Left forelimb (tissue), 1 donor: ENCODE measurements around the gene NUAK1.

Source experiments
- DNase-seq: peaks from one replicate; pipeline ENCODE4 v3.0.0-alpha.2; 2018; ENCODE audit warnings: low spot score

The NUAK1 gene

DNA sequence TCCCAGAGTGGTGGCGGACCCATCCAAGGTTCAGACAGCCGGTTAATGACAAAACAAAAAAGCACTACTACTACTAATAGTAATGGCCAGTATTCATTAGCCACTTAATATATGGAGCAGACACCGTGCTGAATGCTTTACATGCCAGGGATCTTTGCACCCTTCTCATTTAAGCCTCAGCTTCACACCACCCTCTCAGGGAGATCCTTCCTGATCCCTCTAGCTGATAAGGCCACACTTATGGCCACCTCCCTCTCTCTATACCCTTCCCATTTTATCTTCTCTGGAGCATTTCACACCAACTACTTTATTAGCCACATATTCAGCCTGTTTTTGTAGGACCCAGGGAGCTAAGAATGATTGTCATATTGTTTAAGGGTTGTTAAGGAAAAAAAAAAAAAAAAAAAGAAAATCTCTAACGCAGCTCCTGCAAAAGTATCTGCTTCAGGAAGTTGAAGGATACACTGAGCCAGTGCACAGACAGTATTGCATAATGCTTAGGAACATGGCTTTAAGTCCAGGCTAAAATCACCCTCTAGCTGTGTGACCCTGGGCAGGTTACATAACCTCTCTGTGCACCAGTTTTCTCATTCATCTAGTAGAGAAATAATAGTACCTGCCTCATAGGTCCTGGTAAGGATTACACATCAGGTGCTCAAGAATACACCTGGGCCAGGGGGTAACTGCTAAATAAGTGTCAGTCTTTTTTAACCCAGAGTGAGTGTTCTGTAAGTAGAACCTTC lies 29.4 kb downstream of the NUAK1 start:
- no peak for DNase-seq

DNA sequence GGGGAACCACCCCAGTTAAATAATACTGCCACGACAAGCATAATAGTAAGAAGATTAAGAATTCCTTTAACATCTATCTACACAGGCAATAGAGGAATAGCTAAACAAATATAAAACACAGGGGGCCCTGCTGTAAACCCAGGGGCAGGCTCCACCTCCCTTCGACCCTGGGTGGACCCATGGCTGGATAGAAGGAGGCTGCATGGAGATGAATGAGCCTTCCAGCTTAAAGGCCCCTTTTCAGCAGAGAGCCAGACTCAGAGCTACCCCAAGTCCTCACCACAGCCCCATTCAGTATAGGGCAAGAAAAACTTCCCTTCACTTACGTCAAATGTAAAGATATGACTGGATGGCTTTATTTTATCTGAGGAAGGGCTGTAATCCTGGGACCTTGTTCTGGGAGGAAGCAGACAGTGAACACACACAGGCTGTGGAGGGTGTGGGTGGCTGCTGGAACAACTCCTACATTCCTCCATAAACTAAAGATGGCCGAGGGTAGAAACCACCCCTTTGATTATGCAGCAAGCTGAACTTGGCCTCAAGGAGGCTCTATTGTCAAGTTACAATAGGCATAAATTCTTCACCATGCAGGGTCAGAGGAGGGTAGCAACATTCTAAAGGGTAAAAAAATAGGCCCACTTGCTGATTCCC lies 30.4 kb downstream of the NUAK1 start:
- no peak for DNase-seq

DNA sequence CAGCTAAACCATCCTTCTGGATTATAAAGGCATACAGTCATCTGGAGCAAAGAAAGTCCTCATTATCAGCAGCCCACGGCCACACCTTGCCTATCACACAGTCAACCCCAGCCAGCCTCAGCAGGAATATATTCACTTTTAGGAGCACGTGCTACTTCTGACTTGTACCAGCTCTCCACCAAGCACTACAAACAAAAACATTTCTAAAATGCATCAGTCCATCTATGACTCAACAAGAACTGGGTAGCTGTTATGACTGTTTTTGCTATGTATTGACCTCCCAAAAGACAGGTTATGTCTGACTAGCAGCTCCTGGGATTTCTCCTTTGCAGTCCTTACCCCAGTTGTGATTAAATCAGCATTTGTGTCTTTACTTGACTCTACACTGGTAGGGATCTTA lies 31.2 kb downstream of the NUAK1 start:
- DNase-seq, result no peak

DNA sequence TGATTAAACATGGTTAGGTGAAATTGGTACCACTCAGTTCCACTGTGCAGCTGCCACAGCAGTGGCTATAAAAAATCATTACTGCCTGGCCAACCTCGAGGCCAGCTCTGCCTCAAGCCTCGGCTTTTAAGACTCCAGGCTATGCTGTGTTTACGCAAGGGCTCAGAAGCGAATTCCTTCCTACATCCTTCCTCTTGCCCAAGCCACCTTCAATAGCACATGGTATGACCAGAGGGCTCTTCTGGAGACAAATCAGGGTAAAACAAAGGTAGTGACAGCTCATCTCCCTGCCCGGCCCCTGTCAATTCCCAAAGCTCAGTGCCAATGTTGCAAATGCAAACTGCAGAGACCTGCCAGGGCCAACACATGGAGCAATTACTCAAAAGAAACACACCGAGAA lies 31.9 kb downstream of the NUAK1 start:
- DNase-seq, result no peak

DNA sequence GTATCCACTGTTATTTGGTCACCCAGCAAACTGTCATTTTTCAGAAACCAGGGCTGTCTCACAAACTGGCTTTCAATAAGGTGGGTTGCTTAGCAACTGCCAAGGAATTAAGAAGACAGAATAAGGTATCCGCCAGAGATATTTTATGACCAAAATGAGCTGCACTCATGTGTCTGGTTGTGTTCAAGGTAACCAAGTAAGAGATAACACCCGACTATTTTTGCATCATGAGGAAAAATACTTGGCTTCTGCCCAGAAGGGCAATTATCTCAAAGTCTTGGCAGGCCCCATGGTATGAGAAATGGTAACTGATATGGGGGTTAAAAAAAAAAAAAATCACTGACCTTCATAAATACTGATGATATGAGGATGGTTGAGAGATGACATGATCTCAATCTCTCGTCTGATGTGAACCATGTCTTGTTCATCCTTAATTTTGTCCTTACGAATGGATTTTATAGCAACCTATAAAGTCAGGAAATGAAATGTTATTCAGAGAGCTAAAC lies 32.6 kb downstream of the NUAK1 start:
- DNase-seq, result no peak

DNA sequence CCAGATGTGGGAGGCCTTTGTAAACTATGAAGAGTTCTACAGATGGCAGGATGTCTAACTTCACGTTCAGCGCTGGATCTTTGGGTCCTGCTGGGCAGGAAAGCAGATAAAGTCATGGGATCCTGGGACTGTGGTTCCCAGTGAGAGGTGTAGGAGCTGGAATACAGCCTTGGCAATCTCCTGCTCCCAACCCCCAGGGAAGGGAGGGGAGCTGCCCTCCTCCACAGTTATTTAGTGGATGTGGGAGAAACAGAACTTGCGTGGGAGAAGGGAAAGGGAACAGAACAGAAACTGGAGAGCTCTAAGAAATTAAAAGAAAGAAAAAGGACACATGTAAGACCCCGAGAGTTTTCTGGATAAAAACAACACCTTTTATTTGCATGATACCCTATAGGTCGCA lies 37.0 kb downstream of the NUAK1 start:
- DNase-seq, result no peak

DNA sequence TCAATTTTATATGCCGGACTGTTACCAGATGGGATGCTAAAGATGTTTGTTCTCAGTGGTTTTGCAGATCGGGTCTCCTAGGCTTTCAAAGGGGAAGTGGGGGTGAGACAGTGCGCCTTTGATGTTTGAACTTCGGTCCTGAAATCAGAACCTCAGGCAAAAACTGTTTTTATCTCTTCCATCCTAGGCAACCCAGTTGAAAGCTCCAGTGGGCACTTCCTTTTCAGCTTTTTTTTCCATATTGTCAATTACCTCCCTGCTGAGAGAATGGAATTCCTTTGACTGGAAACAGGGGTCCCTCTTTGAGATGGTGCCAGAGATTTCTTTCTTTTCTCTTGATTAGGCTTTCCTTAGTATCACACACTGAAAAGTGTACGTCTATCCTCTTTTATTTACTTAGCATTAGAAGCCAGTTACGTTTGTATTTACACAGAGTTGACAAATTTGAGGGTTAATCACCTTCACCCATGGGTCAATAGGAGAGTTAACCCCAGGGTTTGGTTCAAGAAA lies 40.0 kb downstream of the NUAK1 start:
- DNase-seq, result no peak

DNA sequence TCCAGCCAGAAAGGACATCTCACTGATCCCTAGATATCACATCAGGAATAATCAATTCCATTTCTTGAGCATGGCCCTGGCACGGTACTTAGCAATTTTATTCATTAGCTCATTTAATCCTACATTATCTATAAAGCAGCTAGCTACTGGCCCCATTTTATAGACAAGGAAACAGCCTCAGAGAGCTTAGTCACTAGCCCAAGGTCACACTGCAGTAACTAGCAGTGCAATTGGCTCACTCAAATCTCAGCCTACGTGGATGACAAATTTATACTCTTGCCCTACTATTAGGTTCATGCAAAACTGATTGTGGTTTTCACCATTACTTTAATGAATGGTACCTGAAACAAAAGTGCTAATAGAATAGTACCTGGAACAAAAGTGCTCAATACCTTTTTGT lies 41.7 kb downstream of the NUAK1 start:
- no peak for DNase-seq

DNA sequence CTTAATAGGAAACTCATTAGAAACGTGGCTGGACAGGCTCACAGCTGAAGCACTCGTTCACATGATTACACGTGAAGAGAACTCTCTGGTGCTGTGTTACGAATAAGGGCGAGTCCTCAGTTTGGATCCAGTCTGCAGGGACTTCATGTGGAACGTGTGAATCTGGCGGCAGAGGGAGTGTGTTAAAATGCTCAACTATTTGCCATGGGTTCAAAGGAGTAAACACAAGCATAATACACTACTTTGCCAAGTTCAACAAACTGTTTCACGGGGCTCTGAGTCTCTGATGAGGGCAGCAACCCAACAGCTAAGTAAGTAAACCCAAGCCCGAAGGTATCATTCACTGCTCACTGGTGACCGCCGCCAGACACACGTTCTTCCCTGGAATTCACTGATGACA lies 42.4 kb downstream of the NUAK1 start:
- DNase-seq, result no peak

DNA sequence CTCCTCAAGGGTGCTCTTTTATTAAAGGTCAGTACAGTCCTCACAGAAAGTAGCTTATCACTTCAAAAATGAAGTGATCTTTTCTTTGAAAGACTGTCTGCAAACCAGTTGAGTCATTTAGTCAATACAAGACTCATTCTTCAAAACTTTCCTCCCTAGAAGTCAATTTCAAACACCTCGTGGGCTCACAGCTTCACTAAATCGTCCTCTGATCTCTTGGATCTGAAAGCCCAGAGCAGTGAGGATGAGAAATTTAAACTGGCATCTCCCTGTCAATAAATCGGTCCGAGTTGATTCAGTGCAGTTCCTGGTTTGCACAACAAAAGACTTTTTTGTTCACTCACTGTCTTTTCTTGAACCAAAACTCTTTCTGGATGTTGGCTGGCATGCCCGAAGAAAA lies 44.5 kb downstream of the NUAK1 start:
- no peak for DNase-seq

DNA sequence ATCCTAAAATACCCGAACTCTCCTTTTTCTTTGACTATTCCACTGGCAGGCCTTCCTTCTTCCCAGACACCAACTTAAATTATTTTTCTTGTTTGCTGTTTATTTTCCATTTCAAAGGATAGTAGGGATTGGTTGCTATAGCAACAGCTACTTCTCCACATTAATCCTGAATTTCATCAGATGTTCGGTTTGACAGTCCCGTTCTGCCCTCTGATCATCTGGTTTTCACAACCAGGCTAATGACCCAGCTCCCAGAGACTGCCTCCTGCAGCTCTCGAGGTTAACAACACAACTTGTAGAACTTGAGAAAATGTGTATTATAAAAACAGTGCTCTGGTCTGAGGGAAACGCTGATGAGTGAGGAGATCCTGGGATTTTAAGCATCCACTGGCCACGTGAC lies 45.5 kb downstream of the NUAK1 start:
- no peak for DNase-seq

DNA sequence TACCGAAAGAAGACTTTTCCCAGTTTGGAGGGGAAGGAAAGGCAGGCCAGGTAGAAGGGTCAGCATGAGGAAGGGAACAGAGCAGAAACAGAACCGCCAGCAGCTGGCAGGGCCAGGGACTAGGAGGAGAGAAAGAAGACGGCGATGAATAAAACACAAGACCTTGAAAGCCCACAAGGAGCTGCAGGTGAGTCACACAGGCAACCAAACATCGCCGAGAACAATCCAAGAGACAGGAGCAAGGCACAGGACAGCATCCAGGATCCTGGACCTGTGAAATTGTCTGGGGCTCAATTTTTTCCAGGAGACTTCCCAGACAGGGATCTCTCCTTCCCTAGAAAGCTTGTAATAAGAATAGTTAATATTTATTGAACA lies 47.3 kb downstream of the NUAK1 start:
- DNase-seq, result no peak

DNA sequence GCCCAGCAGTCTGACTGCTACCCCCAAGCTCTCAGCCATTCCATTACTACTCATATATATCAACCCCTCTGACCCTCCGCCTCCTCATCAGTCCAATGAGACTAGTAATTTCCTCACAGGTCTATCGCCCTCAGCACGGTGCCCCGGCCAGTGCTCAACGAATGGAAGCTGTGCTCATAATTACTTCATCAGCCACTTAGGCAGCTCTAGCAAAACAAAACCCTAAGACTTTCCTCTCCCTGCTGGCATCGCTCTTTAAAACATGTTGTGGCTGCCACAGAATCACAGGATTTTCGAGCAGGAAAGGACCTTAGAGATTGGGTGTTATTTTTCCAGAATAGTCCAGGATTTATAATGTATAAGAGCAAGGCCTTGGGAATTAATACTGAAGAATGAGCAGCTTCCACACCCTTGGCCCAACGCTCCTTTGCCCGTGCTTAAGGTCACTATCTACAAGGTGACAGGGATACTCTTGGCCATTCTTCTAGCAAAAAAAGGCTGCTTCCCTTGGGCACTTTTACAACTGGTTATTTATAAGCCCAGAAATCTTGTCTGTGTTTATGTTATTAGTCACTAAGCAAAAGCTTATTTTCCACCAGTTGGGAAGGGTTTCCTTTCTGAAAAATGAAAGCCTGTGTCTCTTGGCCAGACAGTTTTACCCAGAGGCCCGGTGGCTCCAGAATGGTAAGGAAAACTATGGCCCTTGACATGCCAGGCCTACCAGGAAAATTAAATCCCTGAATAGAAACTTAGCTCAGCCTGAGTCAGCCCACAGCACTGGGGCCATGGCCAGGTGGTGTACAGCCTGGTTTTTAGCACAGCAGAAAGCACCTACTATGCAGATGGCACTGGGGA lies 47.9 kb downstream of the NUAK1 start:
- DNase-seq, result no peak

DNA sequence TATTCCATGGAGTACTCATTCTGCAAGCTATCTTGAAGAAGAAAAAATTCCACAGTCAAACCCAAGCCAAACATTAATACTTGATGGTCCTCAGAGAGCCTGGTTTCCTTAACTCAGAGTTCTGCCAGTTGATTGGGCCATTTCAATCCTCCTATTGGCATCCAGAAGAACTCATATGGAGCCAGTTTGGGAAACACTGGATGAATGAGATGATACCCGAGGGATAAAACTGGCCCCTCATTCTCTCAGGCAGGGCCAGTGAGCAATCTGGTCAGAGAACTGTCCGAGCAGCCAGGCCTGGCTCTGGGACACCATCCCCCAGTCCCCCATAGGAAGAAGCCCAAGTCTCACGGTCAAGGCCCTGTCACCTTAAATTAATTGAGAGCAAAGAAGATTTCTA lies 48.8 kb downstream of the NUAK1 start:
- no peak for DNase-seq

DNA sequence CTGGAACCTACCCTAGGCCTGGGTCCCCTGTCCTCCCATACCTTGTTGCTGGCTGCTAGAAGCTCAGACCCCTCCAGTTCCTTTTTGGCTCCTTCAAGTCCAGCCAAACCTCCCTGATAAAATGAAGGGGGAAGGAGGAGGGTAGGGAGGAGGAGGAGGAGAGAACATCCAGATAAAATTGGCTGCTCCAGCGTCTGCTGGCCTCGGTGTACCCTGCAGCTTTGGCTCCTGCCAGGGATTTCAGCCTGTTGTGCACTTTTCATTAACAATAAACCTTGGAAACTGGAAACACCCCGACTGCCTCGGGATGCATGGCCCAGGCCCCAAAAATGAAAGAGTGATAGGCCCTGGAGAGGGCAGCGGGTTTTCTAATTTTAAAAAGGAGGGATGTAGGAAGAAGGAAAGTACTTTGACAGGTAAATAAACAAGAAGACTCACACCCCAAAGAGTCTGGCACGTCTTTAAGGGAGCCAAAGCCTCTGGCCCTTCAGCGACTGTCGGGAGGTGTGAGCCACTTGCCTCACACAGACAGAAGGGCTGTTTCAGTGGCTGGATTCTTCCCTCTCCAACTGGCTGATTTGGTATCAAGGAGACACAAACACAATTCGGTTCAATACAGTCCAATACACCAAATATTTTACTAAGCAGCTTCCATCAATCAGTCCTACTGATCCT lies 49.8 kb downstream of the NUAK1 start:
- DNase-seq, result no peak

DNA sequence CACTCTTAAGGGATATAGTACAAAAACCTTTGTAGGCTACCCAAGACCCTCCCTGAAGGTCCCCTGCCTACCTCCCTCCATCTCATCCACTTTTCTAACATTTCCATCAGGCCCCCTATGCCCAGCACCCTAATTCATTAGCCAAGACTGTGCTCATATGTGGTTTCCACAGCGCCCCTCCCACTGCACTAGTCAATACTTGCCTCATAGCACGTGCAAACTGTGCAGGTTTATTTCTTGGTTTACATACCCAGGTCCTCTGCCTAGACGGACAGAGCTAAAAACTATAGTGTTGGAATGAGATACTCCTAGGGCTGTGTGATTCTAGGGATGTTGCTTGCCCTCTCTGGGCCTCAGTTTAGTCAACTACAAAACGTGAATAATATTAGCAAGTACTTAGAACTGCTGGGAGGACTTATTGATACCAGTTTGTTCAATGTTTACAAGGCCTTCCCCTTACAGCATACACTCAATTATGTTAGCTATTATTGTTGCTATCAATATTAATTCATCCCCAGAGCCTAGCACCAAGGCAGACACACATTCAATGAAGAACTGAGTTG lies 50.4 kb downstream of the NUAK1 start:
- no peak for DNase-seq

DNA sequence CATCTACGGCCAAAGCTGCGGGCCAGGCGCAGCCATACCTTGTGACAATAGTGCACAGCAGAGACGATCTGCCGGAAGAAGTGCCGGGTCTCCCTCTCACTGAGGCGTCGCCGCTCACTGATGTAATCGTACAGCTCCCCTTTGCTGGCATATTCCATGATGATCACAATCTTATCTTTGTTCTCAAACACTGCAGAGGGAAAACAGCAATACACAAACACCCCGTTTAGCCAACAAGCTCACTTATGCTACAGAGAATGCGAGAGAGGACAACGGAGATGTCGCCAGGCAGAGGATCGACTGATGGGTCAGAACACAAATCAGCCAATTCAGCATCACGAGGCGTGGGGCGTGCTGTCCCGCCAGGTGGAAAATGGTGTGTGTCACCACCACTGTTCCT lies 52.1 kb downstream of the NUAK1 start:
- no peak for DNase-seq

DNA sequence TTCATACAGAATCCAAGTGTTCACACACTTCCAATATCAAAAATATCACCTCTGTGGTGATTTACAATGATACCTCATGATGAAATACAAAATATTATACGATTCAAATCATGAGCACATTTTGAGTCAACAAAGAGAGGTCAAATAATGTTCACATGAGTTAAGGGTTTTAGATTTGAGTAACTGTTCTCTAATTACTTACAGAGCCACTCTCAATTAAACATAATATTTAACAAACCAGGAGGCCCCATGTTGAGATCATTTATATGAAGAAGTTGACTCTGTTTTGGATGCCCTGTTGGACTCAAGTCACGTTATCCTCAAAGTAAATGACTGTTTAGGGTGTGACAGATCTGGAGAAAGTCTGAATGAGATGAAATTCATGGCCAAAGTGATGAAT lies 53.5 kb downstream of the NUAK1 start:
- no peak for DNase-seq

DNA sequence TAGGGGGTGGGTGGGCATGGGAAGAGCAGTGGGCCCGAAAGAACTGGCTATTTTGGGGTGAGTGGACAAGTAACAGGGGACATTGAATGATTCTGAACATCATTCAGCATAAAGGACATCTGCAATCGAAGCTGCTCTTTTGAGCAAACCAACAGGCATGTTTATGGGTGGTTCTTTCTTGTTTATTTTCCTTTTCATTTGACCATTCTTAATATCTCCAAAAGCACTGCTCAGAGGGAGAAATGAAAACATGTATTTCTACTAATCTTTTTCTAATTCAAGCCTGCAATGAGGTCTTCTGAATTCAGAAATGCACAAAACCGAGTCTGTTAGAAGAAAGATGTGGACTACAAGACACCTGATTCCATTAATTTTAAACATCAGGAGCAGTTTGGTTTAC lies 54.0 kb downstream of the NUAK1 start:
- no peak for DNase-seq

DNA sequence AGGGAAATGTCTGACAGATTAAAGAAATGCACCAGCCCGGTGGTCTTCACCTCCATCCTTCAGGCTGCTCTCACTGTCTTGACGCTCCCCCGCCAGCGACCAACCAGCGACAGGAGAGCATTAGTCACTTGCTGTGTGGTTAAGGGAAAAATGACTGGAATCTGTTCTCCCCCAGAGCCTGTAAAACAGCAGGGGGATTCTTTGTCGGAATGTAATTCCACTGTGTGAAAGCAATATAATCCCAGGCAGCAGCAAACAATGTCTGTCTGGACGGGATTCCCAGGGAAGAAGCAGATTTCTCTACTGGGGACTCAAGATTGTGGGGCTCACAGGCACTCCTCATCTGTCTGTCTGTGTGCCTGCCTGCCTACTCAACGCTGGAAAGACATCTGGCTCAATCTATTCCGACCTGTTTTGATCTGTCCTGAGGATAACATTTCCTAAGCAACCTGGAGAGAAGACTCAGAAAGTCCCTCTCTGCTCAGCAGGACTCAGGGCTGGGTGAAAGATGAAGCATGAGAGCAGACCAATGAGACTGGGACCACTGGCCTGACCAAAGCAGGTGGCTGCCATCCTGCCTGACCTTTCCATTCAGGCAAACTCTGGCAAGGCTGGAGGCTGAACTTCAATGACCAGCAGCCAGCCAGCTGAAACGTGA lies 54.6 kb downstream of the NUAK1 start:
- DNase-seq, result no peak
